Memory B cell (primary cell): ENCODE results near the gene NDFIP2.

Source experiments
- ATAC-seq: fragments of 150-1000 bp; cut with Tn5 transposase; 2 replicates; pipeline ENCODE4 v1.10.0; 2021; ENCODE audit warnings: low read depth, mild to moderate bottlenecking, moderate library complexity
- DNase-seq, 2 donors: peaks; one replicate each; pipeline ENCODE4 v3.0.0; 2022; ENCODE audit warnings: low spot score in 2 of 2
- H3K27ac Mint-ChIP-seq: one replicate; pipeline ENCODE4 v1.8.0; 2022; ENCODE audit warnings: mild to moderate bottlenecking, moderate library complexity, mixed read lengths
- H3K27me3 Mint-ChIP-seq: one replicate; pipeline ENCODE4 v1.8.0; 2022; ENCODE audit warnings: mixed read lengths
- H3K36me3 Mint-ChIP-seq: one replicate; pipeline ENCODE4 v1.8.0; 2022; ENCODE audit warnings: mild to moderate bottlenecking, mixed read lengths
- H3K4me1 Mint-ChIP-seq: one replicate; pipeline ENCODE4 v1.8.0; 2022; ENCODE audit warnings: mixed read lengths
- H3K4me3 Mint-ChIP-seq: one replicate; pipeline ENCODE4 v1.8.0; 2022; ENCODE audit warnings: mild to moderate bottlenecking, moderate library complexity, mixed read lengths
- H3K9me3 Mint-ChIP-seq: one replicate; pipeline ENCODE4 v1.8.0; 2022; ENCODE audit warnings: mixed read lengths

NDFIP2 gene

DNA sequence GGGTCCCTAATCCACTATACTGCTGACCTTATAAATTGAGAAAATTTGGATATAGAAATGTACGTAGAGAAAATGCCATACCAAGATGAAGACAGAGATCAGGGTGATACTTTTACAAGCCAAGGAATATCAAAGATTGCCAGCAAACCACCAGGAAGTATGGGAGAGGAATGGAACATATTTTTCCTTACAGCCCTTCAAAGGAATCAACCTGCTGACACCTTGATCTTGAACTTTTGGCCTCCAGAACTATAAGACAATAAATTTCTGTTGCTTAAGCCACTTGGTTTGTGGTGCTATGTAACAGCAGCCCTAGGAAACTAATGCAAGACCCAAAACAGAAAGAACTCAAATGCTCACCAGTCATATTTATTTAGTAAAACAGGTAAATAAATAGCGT is 10.3 kb upstream of the NDFIP2 start:
- Mint-ChIP-seq H3K9me3 (peaks cover 3% of the 10 kb centered on the region), H3K27me3 (peaks cover 10% of the 10 kb centered on the region), H3K4me3 (no peak overlapping the region), H3K36me3 (peaks cover 3% of the 10 kb centered on the region), H3K4me1 (no peaks in the 10 kb centered on the region), H3K27ac (no peak overlapping the region)
- DNase-seq (no peak), ATAC-seq (no peak)

DNA sequence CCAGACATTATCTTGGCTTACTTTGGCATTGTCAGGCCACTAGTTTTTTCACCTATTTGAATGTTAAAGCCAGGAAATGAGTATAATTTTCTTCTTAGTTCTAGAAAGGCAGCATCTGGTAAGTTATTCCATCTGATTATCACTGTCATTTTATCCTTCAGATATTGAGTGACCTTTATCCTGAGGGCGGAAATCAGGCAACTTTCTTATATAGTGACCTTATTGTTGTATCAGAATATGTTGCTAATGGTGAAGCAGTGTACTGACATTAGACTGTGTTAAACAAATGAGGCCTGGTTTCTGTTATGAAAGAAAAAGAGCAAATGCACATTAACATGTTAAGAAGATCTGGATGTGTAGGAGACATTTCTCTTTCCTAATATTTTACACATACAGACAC is 5.4 kb upstream of the NDFIP2 start:
- no peak overlapping the region for H3K27ac Mint-ChIP-seq
- H3K36me3 Mint-ChIP-seq = peaks cover 3% of the 10 kb centered on the region

DNA sequence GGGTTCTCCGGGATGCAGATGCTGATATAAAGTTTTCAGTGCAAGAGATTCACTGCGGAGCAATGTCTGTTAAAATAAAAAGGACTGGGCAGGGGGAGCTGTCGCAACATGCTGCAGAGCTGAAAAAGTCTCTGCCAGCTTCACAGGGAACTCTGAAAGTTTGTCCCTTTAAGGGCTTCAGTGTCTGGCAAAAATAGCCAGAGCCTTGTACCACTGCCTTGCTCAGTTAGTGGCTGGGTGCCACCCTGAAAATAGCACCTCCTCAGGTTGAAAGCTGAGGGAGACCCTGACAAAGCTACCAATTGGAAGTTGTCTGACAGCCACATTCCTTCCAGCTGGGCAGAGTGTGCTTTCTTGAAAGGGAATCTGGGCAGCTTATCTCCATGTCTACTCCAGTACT is 3.0 kb upstream of the NDFIP2 start:
- Mint-ChIP-seq H3K27ac (no peak overlapping the region), H3K4me1 (peaks cover 12% of the 10 kb centered on the region), H3K9me3 (peaks cover 3% of the 10 kb centered on the region), H3K27me3 (peaks cover 18% of the 10 kb centered on the region), H3K36me3 (peaks cover 3% of the 10 kb centered on the region), H3K4me3 (no peak overlapping the region)
- ATAC-seq (no peak), DNase-seq (no peak)

More for the DNA sequence above, 5.4 kb upstream of the NDFIP2 start:
- no peak overlapping the region for H3K4me3 Mint-ChIP-seq
- DNase-seq = no peak
- peaks cover 14% of the 10 kb centered on the region for H3K27me3 Mint-ChIP-seq
- ATAC-seq = no peak
- H3K4me1 Mint-ChIP-seq = peaks cover 3% of the 10 kb centered on the region
- H3K9me3 Mint-ChIP-seq = peaks cover 3% of the 10 kb centered on the region

DNA sequence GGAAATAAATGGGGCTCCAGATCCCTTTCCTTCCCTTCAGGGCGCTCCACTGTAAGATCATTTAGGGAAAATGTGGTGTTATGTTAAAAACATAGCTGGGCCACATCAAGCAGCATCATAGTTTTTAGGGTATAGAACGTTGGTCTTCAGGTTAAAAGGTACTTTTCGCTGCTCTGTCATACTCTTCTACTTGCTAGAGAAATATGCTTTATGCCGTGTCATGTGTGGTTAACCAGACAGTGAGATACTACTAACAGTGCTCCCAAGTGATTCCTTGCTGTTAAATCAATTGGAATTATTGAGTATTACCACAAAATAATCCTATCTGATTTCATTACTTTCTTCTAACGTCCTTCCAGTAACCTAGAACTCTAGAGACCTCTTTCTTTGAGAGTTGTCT is 1.1 kb upstream of the NDFIP2 start:
- H3K4me3 Mint-ChIP-seq = peak overlapping the region; percentile 48
- no peak for ATAC-seq
- H3K27ac Mint-ChIP-seq = no peak overlapping the region
- no peak for DNase-seq
- H3K4me1 Mint-ChIP-seq = peaks cover 12% of the 10 kb centered on the region
- no peaks in the 10 kb centered on the region for H3K9me3 Mint-ChIP-seq
- peaks cover 16% of the 10 kb centered on the region for H3K27me3 Mint-ChIP-seq
- no peaks in the 10 kb centered on the region for H3K36me3 Mint-ChIP-seq

DNA sequence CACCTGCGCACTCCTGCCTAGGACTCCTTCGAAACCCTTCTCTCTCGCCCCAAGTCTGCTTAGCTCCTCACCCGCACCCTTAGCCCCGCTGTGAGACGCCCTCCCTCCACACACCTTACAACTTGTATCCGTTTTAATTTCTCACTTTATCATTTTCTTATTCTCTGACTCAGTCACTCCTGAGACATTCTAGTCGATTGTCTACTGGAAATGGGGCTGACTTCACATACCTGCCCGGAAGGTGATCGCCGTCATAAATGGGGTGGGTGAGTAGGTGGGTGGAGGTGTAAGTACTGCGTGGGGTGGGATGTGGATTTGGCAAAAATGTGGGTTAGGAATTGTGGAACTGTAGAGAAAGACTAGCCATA is 714 bp downstream of the NDFIP2 start:
- H3K36me3 Mint-ChIP-seq = no peaks in the 10 kb centered on the region
- H3K9me3 Mint-ChIP-seq = no peaks in the 10 kb centered on the region
- peaks cover 21% of the 10 kb centered on the region for H3K27me3 Mint-ChIP-seq
- no peak for ATAC-seq
- H3K27ac Mint-ChIP-seq = peak overlapping the region; percentile 24
- DNase-seq = no peak
- peaks cover 12% of the 10 kb centered on the region for H3K4me1 Mint-ChIP-seq
- peak overlapping the region; percentile 89 for H3K4me3 Mint-ChIP-seq

DNA sequence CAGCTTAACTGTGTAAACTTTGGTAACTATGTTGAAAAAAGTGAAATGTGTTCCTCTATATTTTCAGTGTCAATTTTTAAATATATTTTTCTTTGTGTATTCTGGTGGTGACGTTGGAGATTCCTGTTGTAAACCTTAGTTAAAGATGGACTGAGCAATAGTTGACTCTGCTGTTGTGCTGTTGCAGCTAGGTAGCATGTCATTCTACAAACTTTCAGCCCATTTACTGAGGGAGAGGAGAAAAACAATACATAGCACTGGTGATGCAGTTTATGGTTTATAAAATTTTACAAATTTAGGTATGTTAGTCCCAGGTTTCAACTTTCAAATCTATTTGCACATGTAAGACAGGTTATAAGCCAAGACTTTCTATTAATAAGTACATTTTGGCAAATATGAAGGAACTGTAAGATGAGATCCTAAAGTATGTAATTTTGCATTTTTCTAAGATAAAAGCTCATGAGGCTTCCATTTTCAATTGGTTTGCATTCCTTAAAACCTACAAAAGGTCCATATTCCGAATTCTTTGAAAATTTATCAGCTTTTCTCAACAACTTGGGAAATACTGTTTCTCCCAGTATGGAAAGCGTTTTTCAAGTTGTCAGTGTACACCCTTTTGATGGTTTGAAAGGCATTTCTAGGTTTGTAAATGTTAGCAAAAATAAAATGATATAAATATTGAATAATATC is 1.5 kb downstream of the NDFIP2 start:
- H3K4me3 Mint-ChIP-seq = peak overlapping the region; percentile 89
- H3K36me3 Mint-ChIP-seq = no peaks in the 10 kb centered on the region
- H3K9me3 Mint-ChIP-seq = no peaks in the 10 kb centered on the region
- H3K27me3 Mint-ChIP-seq = peaks cover 20% of the 10 kb centered on the region
- ATAC-seq = no peak
- DNase-seq = no peak
- peaks cover 12% of the 10 kb centered on the region for H3K4me1 Mint-ChIP-seq
- no peak overlapping the region for H3K27ac Mint-ChIP-seq

DNA sequence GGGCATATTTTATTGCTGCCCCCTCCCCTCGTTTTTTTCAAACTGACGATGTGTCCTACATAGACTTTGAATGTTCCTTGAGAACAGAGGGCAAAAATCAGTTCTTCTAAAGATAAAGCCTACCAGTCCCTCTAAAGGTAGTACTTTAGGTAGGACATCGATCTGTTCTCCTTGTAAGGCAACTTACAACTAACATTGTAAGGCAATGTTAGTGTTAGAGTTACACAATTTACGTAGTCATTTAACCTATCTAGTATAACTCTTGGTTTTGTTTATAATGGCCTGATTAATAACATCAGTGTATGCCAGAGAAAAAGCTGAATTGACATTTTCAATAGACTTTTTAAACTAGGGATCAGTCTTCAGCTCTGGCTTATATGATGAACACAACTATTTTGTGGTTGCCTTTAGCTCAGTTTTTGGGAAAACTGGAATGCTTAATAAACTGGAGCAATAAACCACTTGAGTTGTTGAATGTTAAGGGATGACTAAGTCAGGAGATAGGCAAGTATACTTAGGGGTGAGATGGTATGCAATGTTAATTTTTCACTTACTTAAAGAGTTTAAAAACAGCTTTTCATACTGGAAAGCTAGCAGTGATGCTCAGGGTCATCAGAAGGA is 2.2 kb downstream of the NDFIP2 start:
- DNase-seq = no peak
- Mint-ChIP-seq H3K27me3 (peaks cover 19% of the 10 kb centered on the region), H3K4me3 (no peak overlapping the region), H3K36me3 (no peaks in the 10 kb centered on the region), H3K9me3 (no peaks in the 10 kb centered on the region), H3K27ac (no peak overlapping the region), H3K4me1 (peaks cover 12% of the 10 kb centered on the region)
- ATAC-seq = no peak

DNA sequence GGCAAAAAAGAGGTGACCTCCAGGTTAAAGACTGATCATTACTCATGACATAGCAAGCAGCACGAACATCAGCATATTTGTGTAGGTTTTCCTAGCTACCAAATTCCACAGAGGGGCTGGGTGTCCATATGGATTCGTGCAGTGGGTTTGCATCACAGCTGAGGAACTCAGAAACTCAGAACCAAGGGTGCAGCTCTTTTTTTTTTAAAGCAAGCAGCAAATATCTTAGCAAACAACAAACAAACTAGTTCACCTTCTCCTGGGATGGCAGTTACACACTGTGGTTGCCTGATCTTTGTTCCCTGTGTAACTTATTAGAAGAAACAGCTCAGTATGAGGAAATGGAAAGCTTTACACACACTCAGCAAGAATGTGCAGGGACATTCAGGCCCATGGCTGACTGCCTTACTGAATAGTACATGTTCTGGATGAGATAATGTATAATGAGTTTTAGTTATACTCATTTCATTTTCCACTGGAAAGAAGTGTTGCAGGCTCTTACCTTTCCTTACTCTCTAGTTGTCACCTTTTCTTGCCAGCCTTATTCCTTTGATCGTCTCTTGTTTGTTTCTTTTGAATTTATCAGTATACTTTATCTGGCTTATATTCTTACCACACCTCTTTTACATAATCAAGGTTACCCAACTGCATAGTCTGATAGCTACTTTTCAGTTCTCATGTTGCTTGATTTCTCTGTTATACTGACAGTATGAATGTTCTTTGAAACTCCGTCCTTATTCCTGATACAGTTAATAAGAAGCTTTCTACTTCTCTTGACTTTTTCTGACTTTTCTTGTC is 4.3 kb downstream of the NDFIP2 start:
- H3K9me3 Mint-ChIP-seq = peaks cover 1% of the 10 kb centered on the region
- no peaks in the 10 kb centered on the region for H3K36me3 Mint-ChIP-seq
- H3K27ac Mint-ChIP-seq = no peak overlapping the region
- no peak for DNase-seq
- peaks cover 24% of the 10 kb centered on the region for H3K27me3 Mint-ChIP-seq
- ATAC-seq = no peak
- no peak overlapping the region for H3K4me3 Mint-ChIP-seq
- peaks cover 10% of the 10 kb centered on the region for H3K4me1 Mint-ChIP-seq

DNA sequence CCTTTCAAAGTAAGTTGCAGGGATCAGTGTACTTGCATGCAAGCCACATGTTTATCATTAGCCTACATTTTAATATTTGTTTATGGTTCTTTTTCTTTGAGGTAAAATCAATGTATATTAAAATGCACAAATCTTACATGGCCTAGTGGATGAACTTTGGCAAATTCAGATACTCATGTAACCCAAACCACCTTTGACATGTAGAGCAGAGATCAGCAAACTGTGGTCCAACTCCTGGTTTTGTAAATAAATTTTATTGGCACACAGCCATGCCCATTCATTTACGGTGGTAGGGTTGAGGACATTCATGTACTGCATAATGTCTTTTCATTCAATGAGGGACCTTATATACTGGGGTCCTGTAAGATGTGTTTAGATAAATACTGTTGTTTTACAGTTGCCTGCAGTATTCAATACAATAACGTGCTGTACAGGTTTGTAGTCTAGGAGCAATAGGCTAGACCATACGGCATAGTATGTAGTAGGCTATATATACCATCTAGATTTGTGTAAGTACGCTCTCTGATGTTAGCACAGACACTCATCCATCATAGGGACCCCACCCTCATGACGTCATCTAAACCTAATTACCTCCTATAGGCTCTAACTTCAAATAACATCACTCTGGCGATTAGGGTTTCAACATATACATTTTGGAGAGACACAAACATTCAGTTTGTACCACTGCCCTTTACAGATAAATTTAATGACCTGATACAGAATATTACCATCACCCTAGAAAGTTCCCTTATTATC is 5.7 kb downstream of the NDFIP2 start:
- Mint-ChIP-seq H3K27ac (no peak overlapping the region), H3K36me3 (no peaks in the 10 kb centered on the region)
- no peak for ATAC-seq

DNA sequence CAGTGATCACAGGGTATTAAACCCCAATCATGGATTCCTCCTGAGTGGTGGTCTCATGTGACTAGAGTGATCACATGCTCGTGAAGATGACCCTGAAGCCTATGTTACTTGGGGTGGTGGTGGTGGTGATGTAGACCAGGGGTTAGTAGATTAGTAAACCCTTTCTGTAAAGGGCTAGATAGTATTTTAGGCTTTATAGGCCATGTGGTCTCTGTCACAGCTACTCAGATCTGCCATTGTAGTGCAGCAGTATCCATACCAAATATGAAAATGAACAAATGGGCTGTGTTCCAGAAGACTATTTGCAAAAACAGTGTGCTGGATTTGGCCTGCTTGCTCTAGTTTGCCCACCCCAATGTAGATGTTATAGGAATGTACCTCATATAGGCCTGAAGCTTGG is 9.4 kb downstream of the NDFIP2 start:
- no peak overlapping the region for H3K27ac Mint-ChIP-seq
- peaks cover 14% of the 10 kb centered on the region for H3K27me3 Mint-ChIP-seq
- DNase-seq (no peak), ATAC-seq (no peak)
- no peaks in the 10 kb centered on the region for H3K4me1 Mint-ChIP-seq
- no peaks in the 10 kb centered on the region for H3K36me3 Mint-ChIP-seq
- peaks cover 1% of the 10 kb centered on the region for H3K9me3 Mint-ChIP-seq
- no peak overlapping the region for H3K4me3 Mint-ChIP-seq

More for the DNA sequence above, 5.7 kb downstream of the NDFIP2 start:
- no peak for DNase-seq
- no peak overlapping the region for H3K4me3 Mint-ChIP-seq
- H3K27me3 Mint-ChIP-seq = peaks cover 22% of the 10 kb centered on the region
- H3K4me1 Mint-ChIP-seq = peaks cover 3% of the 10 kb centered on the region
- H3K9me3 Mint-ChIP-seq = peaks cover 1% of the 10 kb centered on the region

DNA sequence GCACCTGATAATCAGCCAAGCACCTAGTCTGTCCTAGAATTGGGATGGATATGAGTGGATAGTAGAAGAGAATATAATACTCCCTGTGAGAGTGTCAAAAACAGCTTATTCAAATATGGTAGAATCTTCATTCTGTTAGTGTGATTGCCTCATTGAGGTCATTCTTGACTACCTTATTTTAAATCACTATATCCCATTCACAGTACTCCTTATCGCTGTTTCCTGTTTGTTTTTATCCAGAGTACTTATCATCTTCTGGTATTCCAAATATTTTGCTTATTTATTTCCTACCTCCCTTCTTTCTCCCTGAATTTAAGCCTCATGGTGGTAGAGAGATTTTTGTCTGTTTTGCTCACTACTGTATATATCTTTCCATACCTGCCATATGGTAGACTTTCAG is 9.9 kb downstream of the NDFIP2 start:
- DNase-seq (no peak), ATAC-seq (no peak)
- Mint-ChIP-seq H3K27me3 (peaks cover 9% of the 10 kb centered on the region), H3K4me3 (no peak overlapping the region), H3K4me1 (no peaks in the 10 kb centered on the region), H3K27ac (no peak overlapping the region), H3K36me3 (no peaks in the 10 kb centered on the region), H3K9me3 (peaks cover 1% of the 10 kb centered on the region)

DNA sequence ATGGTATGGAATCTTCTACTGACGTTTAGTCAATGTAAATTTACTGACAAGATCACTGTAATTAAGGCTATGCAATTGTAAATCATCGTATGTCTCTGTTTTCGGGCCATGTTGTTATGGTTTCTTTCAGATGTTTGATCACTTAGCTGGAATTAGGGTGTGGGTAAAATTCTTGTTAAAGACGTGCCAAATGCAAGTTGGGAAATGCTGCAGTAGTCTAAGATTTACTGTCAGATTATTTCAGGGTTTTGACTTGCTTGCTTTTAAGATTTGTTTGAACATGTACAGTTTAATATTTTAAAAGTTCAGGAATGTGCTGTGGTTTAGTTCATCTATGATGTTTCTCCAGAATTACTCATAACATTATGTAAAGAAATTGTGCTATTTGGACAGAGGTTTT is 10.8 kb downstream of the NDFIP2 start:
- Mint-ChIP-seq H3K27ac (no peak overlapping the region), H3K9me3 (peaks cover 1% of the 10 kb centered on the region), H3K4me1 (no peaks in the 10 kb centered on the region), H3K36me3 (no peaks in the 10 kb centered on the region), H3K4me3 (no peak overlapping the region), H3K27me3 (peaks cover 8% of the 10 kb centered on the region)
- DNase-seq (no peak), ATAC-seq (no peak)

DNA sequence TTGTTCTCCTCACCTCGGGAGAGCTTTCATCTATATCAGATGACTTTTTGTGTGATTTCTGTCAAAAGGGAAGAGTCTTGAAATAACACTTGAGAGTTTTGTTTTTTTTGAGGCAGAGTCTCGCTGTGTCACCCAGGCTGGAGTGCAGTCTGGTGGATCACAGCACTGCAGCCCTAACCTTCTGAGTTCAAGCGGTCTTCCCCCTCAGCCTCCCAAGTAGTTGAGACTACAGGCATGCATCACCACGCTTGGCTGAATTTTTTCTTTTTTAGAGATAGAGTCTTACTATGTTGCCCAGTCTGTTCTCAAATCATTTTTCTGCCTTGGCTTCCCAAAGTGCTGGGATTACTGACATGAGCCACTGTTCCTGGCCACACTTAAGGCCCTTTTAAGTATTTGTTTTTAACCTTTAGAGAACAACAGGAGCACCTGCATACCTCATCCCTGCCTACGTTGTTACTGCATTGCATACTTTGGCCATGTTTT is 11.4 kb downstream of the NDFIP2 start:
- H3K4me3 Mint-ChIP-seq = no peak overlapping the region
- ATAC-seq = no peak
- H3K9me3 Mint-ChIP-seq = peaks cover 1% of the 10 kb centered on the region
- peaks cover 8% of the 10 kb centered on the region for H3K27me3 Mint-ChIP-seq
- DNase-seq = no peak
- H3K27ac Mint-ChIP-seq = no peak overlapping the region
- no peaks in the 10 kb centered on the region for H3K36me3 Mint-ChIP-seq
- no peaks in the 10 kb centered on the region for H3K4me1 Mint-ChIP-seq
